ENCODE results near the gene RARB.
A peak's percentile ranks its signal among the peaks of the same experiment; 100 is the strongest.

RARB gene

GRCh38 chr3:25427155-25427554, 908 bp upstream of the RARB start:
- in situ Hi-C loops (cut with HindIII; ENCODE audit: low sequenced_read_pairs), result no loop called here
- DNase-seq (ENCODE audit: low read depth, low spot score), result peak; percentile 61
- TF ChIP-seq CTCF (IDR thresholded peaks at IDR 0.05; ENCODE audit: low read depth, low read length), result no peak
- H3K4me3 ChIP-seq (ENCODE audit: low read depth, low read length), result peak overlapping the region; percentile 47

- no peak for TF ChIP-seq CTCF (IDR thresholded peaks at IDR 0.05; ENCODE audit: low read depth, low read length)
Observed at GRCh38 chr3:25427563-25427941, 511 bp upstream of the RARB start.

GRCh38 chr3:25428789-25429335, 799 bp downstream of the RARB start:
- in situ Hi-C loops (cut with HindIII; ENCODE audit: low sequenced_read_pairs), result no loop called here
- no peak for TF ChIP-seq CTCF (IDR thresholded peaks at IDR 0.05; ENCODE audit: low read depth, low read length)
- H3K4me3 ChIP-seq (ENCODE audit: low read depth, low read length), result peak overlapping the region; percentile 47
- no peak for DNase-seq (ENCODE audit: low read depth, low spot score)

More at GRCh38 chr3:25427563-25427941, 511 bp upstream of the RARB start:
- in situ Hi-C loops (cut with HindIII; ENCODE audit: low sequenced_read_pairs), result no loop called here
- H3K4me3 ChIP-seq (ENCODE audit: low read depth, low read length), result peak overlapping the region; percentile 47
- no peak for DNase-seq (ENCODE audit: low read depth, low spot score)

DNA sequence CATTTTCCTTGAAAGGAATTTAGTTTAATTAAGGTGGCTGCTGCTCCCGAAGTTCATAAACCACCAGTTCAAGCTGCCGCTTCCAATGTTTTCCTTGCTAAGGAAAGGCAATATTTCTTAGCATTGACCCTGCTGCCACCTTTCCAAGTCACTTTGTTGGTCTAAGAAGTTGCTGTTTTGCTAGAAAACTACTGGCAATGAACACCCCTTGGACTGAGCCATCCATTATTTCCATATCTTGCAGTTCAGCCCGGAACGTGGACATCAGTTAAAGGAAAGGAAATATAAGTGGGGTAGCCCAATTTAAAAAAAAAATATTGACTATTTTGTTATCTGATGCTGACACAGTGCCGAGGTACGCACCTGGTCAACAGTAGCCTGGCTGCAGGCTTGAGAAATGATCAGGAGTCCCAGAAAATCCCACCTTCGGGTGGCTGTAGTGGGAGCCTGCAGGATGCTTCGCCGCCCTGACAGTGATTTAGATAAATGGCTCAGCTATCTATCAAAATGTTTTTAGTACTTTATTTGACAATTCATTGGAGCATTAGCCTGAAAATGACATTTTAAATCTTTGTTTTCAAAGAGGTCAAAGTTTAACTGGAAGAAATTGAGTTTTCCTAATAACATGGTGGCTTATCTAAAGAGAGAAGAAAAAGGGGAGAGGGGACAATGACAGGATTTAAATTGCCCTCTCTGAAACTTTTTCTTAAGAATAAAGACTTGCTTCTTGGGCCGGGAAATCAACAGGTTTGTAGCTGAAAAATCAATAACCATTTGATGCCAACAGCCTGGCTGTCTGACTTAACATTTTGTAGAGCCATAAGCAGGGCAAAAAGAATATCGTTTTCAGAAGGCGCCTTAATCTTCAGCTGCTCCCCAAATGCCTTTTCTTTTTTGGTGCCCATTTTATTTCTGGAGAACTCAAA, 1.6 kb downstream of the RARB start:
- peak; percentile 47 for DNase-seq (ENCODE audit: low read depth, low spot score)
- peak overlapping the region; percentile 47 for H3K4me3 ChIP-seq (ENCODE audit: low read depth, low read length)
- in situ Hi-C loops (cut with HindIII; ENCODE audit: low sequenced_read_pairs), result no loop called here

DNA sequence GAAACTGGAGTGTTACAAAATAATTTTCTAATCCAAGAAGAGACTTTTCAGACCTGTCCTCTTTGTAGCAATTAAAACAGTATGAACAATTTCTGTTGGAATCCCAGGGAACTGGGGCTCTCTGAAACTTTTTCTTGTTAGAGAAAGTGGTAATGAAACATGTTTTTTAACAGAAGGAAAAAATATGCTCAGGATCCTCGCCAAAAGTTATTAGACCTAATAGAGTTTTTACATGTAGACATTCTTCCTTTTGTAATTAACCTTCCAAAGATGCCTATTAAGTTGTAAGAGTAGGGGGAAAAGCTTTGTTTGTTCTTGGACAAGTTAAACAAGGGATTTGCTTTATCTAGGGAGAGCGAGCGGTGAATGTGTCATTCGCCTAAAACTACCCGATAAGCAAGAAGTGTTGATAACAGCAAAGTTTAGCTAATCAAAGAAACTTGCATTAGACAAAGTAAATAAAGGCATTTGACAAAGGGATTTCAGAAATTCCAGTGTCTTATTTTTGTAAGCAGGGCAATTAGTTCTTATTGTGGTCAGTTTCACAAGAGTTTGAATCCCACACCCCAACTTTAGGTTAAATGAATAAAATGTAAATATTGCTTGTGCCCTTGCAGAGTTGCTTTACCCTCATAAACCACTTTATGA, 2.3 kb downstream of the RARB start:
- in situ Hi-C loops (cut with HindIII; ENCODE audit: low sequenced_read_pairs), result no loop called here
- peak overlapping the region; percentile 47 for H3K4me3 ChIP-seq (ENCODE audit: low read depth, low read length)

More for the DNA sequence above, 1.6 kb downstream of the RARB start:
- no peak for TF ChIP-seq CTCF (IDR thresholded peaks at IDR 0.05; ENCODE audit: low read depth, low read length)

More for the DNA sequence above, 2.3 kb downstream of the RARB start:
- DNase-seq (ENCODE audit: low read depth, low spot score), result peak; percentile 55
- no peak for TF ChIP-seq CTCF (IDR thresholded peaks at IDR 0.05; ENCODE audit: low read depth, low read length)
